Measurements from ENCODE around the gene TAS2R41.

- TF ChIP-seq, protein P1, sequence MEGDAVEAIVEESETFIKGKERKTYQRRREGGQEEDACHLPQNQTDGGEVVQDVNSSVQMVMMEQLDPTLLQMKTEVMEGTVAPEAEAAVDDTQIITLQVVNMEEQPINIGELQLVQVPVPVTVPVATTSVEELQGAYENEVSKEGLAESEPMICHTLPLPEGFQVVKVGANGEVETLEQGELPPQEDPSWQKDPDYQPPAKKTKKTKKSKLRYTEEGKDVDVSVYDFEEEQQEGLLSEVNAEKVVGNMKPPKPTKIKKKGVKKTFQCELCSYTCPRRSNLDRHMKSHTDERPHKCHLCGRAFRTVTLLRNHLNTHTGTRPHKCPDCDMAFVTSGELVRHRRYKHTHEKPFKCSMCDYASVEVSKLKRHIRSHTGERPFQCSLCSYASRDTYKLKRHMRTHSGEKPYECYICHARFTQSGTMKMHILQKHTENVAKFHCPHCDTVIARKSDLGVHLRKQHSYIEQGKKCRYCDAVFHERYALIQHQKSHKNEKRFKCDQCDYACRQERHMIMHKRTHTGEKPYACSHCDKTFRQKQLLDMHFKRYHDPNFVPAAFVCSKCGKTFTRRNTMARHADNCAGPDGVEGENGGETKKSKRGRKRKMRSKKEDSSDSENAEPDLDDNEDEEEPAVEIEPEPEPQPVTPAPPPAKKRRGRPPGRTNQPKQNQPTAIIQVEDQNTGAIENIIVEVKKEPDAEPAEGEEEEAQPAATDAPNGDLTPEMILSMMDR (IDR thresholded peaks at IDR 0.05), result no peak
- TF ChIP-seq MYC (IDR thresholded peaks at IDR 0.05; ENCODE audit: borderline replicate concordance, low read length), result no peak
- TF ChIP-seq EP300 (IDR thresholded peaks at IDR 0.05), result no peak
- no peak for TF ChIP-seq GATA3 (IDR thresholded peaks at IDR 0.05; ENCODE audit: borderline replicate concordance)
- TF ChIP-seq, protein P2, sequence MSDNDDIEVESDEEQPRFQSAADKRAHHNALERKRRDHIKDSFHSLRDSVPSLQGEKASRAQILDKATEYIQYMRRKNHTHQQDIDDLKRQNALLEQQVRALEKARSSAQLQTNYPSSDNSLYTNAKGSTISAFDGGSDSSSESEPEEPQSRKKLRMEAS (IDR thresholded peaks at IDR 0.05), result no peak
- TF ChIP-seq POLR2A (IDR thresholded peaks at IDR 0.05; ENCODE audit: low read length), result no peak
- TF ChIP-seq RNF2 (IDR thresholded peaks at IDR 0.05; ENCODE audit: borderline replicate concordance, low read depth), result no peak
- TF ChIP-seq USF2 (IDR thresholded peaks at IDR 0.05), result no peak
Measured at GRCh38 chr7:143518941-143519340, 41.3 kb downstream of the TAS2R41 start.
